Peyer's patch (tissue), 4 donors: Measurements from ENCODE around the gene UBA3.

Experiments used
- POLR2A ChIP-seq, 2 donors: fragments of 450-650 bp; IDR thresholded peaks; one replicate each; pipeline ENCODE4 v1.5.1; 2017; ENCODE audit warnings: antibody characterized with exemption in 2 of 2, mild to moderate bottlenecking in 2 of 2, moderate library complexity in 2 of 2
- TF ChIP-seq, protein P1 (sequence below), 6 experiments: fragments of 450-650 bp in 4 of 6; fragments of 200-600 bp in 2 of 6; sonication (generic) in 1 of 6; IDR thresholded peaks; one replicate each; pipeline ENCODE4 v1.5.1; 2017 to 2019; ENCODE audit warnings: antibody characterized with exemption in 6 of 6, mild to moderate bottlenecking in 3 of 6, moderate library complexity in 1 of 6

DNA sequence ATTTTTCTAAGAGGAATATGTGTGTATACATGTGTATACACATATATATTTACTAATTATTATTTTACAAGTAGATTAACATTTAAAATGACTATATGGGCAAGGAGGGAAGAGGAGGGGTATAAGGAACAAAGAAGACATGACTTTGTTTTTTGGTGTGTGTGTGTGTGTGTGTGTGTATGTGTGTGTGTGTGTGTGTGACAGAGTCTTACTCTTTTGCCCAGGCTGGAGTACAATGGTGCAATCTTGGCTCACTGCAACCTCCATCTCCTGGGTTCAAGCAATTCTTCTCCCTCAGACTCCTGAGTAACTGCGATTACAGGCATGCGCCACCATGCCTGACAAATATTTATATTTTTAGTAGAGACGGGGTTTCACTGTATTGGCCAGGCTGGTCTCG, 64.1 kb downstream of the UBA3 start:
- TF ChIP-seq, protein P1, sequence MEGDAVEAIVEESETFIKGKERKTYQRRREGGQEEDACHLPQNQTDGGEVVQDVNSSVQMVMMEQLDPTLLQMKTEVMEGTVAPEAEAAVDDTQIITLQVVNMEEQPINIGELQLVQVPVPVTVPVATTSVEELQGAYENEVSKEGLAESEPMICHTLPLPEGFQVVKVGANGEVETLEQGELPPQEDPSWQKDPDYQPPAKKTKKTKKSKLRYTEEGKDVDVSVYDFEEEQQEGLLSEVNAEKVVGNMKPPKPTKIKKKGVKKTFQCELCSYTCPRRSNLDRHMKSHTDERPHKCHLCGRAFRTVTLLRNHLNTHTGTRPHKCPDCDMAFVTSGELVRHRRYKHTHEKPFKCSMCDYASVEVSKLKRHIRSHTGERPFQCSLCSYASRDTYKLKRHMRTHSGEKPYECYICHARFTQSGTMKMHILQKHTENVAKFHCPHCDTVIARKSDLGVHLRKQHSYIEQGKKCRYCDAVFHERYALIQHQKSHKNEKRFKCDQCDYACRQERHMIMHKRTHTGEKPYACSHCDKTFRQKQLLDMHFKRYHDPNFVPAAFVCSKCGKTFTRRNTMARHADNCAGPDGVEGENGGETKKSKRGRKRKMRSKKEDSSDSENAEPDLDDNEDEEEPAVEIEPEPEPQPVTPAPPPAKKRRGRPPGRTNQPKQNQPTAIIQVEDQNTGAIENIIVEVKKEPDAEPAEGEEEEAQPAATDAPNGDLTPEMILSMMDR (IDR thresholded peaks at IDR 0.05) = no peak
- no peak for TF ChIP-seq POLR2A (IDR thresholded peaks at IDR 0.05)
